Hindlimb muscle (tissue), 1 donor: ENCODE measurements around the gene PSMA2. TPM values are rescaled to one million over a fixed set of nuclear protein-coding genes. Genes with fewer than 3 reads are reported as not detected.

ENCODE experiments used
- DNase-seq: peaks from one replicate; pipeline ENCODE4 v3.0.0-alpha.2; 2013
- polyA plus RNA-seq: library from polyadenylated mRNA; unstranded; fragments of 120-200 nt; gene quantifications from one replicate; pipeline ENCODE4 v1.2.1, GENCODE V29; 2013; ENCODE audit not compliant: insufficient read length

PSMA2 gene
- polyA plus RNA-seq, 1 donor = 101 TPM

- no peak for DNase-seq
These were observed 7.7 kb upstream of the PSMA2 start for GRCh38 chr7:42939457-42940240.

GRCh38 chr7:42935861-42936260 lies 3.9 kb upstream of the PSMA2 start:
- no peak for DNase-seq

GRCh38 chr7:42934291-42934690 lies 2.3 kb upstream of the PSMA2 start:
- no peak for DNase-seq

- peak; percentile 50 for DNase-seq
These were observed 1.0 kb upstream of the PSMA2 start for GRCh38 chr7:42932811-42933591.

GRCh38 chr7:42931447-42931833 lies 534 bp downstream of the PSMA2 start:
- no peak for DNase-seq

GRCh38 chr7:42930889-42931288 lies 1.1 kb downstream of the PSMA2 start:
- DNase-seq = no peak

- no peak for DNase-seq
These were observed 2.5 kb downstream of the PSMA2 start for GRCh38 chr7:42929449-42929848.

GRCh38 chr7:42928754-42929153 lies 3.2 kb downstream of the PSMA2 start:
- DNase-seq = no peak

- no peak for DNase-seq
These were observed 5.8 kb downstream of the PSMA2 start for GRCh38 chr7:42926204-42926603.

GRCh38 chr7:42925630-42926029 lies 6.3 kb downstream of the PSMA2 start:
- no peak for DNase-seq

- no peak for DNase-seq
These were observed 7.6 kb downstream of the PSMA2 start for GRCh38 chr7:42924223-42924838.

- no peak for DNase-seq
These were observed 9.8 kb downstream of the PSMA2 start for GRCh38 chr7:42922017-42922753.

GRCh38 chr7:42915356-42915755 lies 16.6 kb downstream of the PSMA2 start:
- DNase-seq = no peak

GRCh38 chr7:42914421-42915045 lies 17.4 kb downstream of the PSMA2 start:
- no peak for DNase-seq

- DNase-seq = no peak
These were observed 18.0 kb downstream of the PSMA2 start for GRCh38 chr7:42914009-42914408.

GRCh38 chr7:42913591-42913990 lies 18.4 kb downstream of the PSMA2 start:
- DNase-seq = no peak

- peak; percentile 93 for DNase-seq
These were observed 20.2 kb downstream of the PSMA2 start, which contains the start of gene C7orf25 for GRCh38 chr7:42911454-42912447. C7orf25 (minus strand) TSS chr7:42912070; CDS start chr7:42910900, 1,170 bp downstream.

- DNase-seq = no peak
These were observed 21.7 kb downstream of the PSMA2 start for GRCh38 chr7:42910306-42910705.

GRCh38 chr7:42907316-42907715 lies 24.7 kb downstream of the PSMA2 start:
- no peak for DNase-seq

GRCh38 chr7:42906181-42906580 lies 25.8 kb downstream of the PSMA2 start:
- no peak for DNase-seq

GRCh38 chr7:42902331-42902730 lies 29.6 kb downstream of the PSMA2 start:
- no peak for DNase-seq
